ENCODE data around the gene MBTPS2.
"Not testable (repeated sequence)": the region's sequence is repeated elsewhere in the genome, so short reads cannot be mapped to it uniquely, and the experiment has no call there.

MBTPS2 gene

GRCh38 chrX:21863241-21863640, 23.8 kb downstream of the MBTPS2 start:
- no peak for DNase-seq

- no peak for DNase-seq
These were observed 26.0 kb downstream of the MBTPS2 start for GRCh38 chrX:21865436-21865835.

GRCh38 chrX:21870494-21870893, 31.1 kb downstream of the MBTPS2 start:
- no peak for DNase-seq

- no peak for DNase-seq
These were observed 33.8 kb downstream of the MBTPS2 start for GRCh38 chrX:21873063-21873775.

- not testable (repeated sequence) for DNase-seq
These were observed 34.8 kb downstream of the MBTPS2 start for GRCh38 chrX:21874182-21874581.

GRCh38 chrX:21875013-21875412, 35.6 kb downstream of the MBTPS2 start:
- DNase-seq = no peak

GRCh38 chrX:21881881-21882574, 42.6 kb downstream of the MBTPS2 start:
- no peak for DNase-seq

GRCh38 chrX:21883258-21883657, 43.8 kb downstream of the MBTPS2 start:
- DNase-seq = no peak

GRCh38 chrX:21885568-21885967, 46.2 kb downstream of the MBTPS2 start:
- DNase-seq = no peak

- DNase-seq = no peak
These were observed 65.9 kb downstream of the MBTPS2 start for GRCh38 chrX:21905313-21905712.

GRCh38 chrX:21905953-21906352, 66.5 kb downstream of the MBTPS2 start:
- DNase-seq = no peak

- no peak for DNase-seq
These were observed 67.8 kb downstream of the MBTPS2 start for GRCh38 chrX:21907260-21907659.

- DNase-seq = no peak
These were observed 72.1 kb downstream of the MBTPS2 start for GRCh38 chrX:21911481-21911880.

GRCh38 chrX:21912220-21912619, 72.8 kb downstream of the MBTPS2 start:
- DNase-seq = no peak

- DNase-seq = no peak
These were observed 73.6 kb downstream of the MBTPS2 start for GRCh38 chrX:21912989-21913388.

GRCh38 chrX:21926116-21926515, 86.7 kb downstream of the MBTPS2 start:
- DNase-seq = no peak

GRCh38 chrX:21926527-21927278, 87.3 kb downstream of the MBTPS2 start:
- DNase-seq = no peak

- no peak for DNase-seq
These were observed 89.8 kb downstream of the MBTPS2 start for GRCh38 chrX:21929209-21929608.

- DNase-seq = no peak
These were observed 91.6 kb downstream of the MBTPS2 start for GRCh38 chrX:21930986-21931385.

GRCh38 chrX:21932292-21933002, 93.0 kb downstream of the MBTPS2 start:
- peak; percentile 41 for DNase-seq

- no peak for DNase-seq
These were observed 93.7 kb downstream of the MBTPS2 start for GRCh38 chrX:21933077-21933476.

- DNase-seq = no peak
These were observed 95.0 kb downstream of the MBTPS2 start for GRCh38 chrX:21934414-21934813.
